HG03095 (cell line): ENCODE measurements around the gene HRC.
"Not testable (repeated sequence)": the region's sequence is repeated elsewhere in the genome, so short reads cannot be mapped to it uniquely, and the experiment has no call there.

Experiments
- ATAC-seq: cut with Tn5 transposase; IDR thresholded peaks from one replicate; pipeline ENCODE4 v1.9.1; 2021; ENCODE audit warnings: moderate library complexity; ENCODE audit not compliant: unreplicated experiment

HRC gene

DNA sequence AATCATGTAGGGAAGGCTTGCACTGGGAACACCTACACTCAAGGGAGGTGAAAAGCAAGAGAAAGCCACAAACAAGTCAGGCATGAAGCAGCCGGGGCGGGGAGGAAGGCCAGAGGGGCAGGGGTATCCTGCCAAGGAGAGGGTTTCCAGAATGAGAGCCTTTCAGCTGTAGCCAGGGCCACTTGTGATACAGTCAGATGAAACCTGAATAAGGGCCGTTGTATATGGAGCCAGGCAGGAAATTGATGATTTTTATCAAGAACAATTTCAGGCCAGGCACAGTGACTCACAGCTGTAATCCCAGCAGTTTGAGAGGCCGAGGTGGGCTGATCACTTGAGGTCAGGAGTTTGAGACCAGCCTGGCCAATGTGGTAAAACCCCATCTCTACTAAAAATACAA lies 6.8 kb upstream of the HRC start:
- ATAC-seq: no peak

DNA sequence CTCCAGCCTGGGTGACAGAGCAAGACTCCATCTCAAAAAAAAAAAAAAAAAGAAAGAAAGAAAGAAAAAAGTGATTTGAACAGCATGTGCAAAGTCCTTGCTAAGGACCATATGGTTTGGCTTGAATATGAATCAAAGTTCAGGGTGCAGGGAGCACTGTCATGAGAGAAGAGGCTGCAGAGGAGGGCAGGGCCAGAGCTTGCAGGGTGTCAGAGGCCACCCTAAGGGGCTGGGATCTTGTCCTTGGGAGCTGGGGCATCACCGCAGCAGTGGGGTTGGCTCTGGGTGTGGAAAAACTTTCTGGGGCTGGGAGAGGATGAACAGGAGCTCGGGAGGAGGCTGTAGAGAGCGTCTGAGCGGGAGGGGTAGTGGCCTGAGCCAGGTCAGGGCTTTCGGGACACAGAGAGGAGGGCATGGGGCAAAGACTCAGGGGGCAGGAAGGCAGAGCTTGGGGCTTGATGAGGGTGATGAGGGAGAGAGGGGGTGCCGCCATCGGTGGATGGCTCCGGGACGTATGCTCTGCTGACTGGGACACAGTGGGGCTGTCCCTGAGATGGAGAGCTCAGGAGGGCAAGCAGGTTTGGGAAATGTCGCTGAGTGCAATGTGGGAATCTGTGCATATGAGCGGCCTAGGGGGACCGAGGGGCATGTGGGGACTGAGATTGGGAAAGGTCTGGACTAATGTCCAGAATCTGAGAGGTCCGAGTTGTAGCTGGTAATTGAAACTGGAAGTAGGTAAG lies 5.4 kb upstream of the HRC start:
- ATAC-seq: no peak

DNA sequence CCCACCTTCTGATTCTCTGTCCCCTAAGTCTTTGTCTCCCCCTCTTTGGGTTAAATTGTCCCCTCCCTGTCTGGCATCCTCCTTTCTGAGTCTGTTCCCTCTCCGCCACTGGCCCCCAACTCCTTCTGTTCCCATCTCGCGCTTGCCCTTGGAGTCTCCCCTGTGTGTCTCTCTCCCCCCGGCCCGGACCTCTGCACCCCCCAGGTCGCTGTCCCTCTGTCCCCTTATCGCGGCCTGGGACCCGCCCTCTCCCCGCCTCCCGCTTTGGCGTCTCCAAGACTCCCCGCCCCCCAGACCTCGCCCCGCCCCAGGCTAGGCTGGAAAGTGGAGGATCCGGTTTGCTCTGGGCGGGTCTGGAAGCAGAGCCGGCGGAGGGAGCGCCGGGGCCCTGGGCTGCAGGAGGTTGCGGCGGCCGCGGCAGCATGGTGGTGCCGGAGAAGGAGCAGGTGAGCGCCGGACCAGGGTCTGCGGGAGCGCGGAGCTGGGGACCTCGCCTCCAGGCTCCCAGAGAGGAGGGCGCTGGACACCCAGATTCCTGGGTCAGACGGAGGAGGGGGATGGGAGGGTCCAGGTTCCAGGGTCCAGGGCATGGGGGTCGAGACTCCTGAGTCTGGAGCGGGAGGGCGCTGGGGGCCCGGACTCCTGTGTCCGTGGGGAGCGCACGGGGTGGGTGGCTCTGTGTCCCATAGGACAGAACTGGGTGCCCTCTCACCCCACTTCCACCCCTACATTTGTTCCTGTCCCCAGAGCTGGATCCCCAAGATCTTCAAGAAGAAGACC lies 2.4 kb upstream of the HRC start, which contains the start of gene TRPM4:
TRPM4 (plus strand) TSS at position 348 of the 780 bp plus-strand sequence; CDS start at position 423, 75 bp downstream.
- ATAC-seq: no peak

DNA sequence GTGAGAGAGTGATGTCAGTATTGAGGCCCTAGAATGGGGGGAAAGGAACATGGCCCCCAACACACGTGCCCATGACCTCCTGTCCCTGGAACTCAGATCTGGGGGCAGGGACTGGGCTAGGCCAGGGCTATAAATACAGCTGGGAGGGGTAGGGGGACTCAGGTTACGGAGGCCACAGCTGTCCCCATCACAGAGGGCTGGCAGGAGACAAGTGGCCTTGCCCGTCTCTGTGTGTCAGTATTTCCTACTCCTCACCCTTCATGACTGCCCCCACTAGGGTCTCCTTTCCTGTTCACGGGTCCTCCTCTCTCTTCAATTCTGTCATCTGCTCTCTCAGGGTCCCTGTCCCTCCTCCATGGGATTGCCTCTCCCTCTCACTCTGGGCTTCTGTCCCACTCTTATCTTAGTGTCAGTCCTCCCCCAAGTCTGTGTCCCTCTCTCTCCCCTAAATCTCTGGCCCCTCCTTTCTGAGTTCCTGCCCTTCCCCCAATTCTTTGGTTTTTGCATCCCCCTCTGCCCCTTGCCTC lies 687 bp upstream of the HRC start:
- no peak for ATAC-seq

DNA sequence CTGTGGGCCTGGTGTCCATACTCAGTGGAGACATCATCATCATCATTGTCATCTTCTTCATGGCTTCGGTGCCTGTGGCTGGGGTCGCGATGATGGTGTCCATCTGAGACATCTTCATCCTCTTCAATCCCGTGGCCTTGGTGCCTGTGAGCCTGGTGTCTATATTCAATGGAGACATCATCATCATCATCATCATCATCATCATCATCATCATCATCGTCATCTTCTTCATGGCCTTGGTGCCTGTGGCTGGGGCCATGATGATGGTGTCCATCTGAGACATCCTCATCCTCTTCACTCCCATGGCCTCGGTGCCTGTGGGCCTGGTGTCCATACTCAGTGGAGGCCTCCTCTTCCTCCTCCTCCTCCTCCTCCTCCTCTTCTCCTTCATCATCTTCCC lies 917 bp downstream of the HRC start:
- no peak for ATAC-seq

DNA sequence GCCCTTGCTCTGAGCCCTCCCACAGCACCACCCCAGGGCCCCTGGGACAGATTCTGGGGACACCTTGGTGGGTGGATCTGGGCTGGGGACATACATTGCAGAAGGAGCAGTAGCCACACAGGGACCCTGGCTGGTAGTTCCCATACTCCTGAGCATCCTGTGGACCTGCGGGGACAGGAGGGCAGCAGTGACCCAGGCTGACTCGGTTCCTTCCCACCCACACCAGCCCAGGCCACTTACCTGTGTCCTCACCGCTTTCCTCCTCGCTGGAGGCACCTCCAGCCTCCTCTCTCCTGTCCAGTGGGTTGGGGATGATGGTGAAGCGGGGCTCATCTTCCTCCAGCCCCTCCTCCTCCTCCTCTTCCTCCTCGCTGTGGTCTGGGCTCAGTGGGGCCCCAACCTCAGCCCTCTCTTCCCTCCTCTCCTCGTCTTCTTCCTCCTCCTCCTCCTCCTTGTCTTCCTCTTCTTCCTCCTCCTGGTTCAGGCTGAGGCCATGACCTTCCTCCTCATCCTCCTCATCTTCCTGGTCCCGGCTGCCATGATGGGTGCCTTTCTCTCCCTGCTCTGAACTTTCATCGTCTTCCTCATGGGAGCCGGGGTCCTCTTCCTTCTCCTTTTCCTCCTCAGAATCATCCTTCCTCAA lies 1.9 kb downstream of the HRC start:
- ATAC-seq: no peak

DNA sequence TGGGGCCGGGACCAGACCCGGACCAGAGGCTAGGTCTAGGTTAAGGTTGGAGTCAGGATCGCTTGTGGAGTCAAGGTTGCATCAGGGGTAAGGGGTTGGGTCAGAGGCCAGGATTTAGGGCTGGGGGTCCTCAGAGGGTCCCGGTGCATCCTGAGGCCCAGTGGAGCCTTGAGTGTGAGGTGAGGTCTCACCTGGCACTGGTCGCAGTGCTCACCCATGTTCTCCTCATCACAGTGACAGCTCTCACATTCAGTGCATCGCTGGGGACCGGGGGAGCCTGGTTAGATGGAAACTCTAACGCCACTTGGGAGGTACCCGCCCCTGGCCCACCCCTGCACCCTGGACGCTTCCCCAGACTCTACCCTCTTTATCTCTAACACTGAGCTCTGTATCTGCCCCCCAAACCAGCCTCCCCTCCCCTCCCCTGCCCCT lies 3.1 kb downstream of the HRC start:
- ATAC-seq: no peak

DNA sequence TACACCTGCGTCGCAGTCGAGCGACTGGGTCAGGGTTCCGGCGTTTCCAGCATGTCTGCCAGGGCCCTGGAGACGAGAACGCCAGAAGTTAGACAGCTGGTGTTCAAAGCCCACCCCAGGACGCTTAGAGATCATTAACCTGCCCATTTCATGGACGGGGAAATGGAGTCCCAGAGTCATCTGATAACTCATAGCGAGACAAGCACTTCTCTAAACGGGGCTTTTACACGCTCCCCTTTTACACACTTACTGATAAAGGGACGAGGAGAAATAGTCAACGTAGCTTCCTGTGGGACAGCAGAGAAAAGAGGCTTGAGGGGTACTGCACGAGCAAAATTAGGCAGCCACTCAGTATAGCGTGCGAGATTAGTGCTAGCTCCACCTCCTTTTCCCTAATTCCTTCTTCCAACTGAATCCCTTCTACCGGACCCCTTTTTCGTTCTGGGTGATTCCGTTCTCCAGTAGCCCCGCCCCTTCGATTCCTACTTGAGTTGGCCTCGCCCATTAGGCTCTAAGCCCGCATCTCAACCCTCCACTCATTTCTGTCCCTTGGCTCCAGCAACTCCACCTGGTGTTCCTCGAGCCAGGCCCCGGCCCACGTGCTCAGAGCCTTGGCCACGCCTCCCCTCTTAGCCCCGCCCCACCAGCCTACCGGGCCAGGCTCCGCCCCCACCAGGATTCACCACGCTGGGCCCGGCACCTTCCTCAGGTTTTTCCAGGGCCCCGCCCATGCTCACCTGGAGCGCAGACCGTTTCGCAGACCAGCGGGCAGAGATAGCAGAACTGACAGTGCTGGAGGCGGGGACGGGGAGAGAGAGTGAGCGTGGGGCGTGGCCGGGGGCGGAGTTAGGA lies 3.7 kb downstream of the HRC start:
- ATAC-seq: no peak

DNA sequence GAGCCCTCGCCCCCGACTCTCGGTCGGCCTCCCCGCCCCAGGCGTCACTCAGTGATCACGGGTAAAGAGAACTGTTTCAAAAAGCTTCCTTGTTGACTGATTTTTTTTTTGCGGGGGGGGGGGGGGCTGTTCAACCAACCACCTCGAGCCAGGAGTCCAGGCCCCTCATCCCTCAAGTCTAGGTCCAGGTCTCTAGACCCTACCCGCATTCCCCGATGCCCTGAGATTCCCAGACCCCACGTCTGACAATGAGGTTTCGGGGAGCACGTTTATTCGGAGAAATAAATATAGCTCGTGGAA lies 4.3 kb downstream of the HRC start:
- ATAC-seq: no peak

DNA sequence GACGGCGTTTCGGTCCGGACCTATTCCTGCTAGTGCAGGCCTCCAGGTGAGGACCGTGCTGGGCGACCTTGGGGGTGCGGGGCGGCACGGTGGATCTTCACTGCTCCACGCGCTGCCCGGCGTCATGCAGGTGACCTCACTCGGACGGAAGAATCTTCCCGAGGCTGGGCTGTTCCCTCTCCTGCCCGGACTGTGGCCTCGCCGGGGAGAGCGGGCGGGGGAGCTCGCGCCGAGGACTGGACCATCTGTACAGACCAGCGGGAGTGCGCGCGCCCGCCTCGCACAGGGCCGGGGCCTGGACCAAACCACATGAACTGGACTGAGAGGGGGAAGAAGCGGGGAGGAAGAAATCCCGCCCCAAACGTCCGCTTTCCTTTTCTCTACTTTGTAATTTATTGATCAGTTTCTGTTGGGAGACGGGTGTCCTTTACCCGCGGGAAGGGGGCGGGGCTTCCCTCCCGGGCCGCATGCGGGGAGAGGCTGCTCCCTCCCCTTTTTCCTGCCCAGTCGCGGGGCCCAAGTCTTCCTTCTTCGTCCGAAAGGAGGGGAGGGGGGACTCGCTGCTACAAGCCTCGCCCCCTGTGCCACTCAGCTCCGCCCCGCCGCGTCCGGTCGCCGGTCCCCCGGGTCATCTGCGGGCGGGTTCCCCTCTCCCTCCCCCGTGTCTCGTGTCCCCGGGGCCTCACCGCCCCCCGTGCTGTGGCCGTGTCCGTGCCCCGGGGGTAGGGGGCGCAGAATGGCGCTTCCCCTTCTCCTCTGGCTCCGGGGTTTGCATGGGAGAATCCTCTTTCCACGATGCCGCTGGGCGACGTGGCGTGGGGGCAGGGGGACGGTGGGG lies 4.9 kb downstream of the HRC start:
- ATAC-seq: no peak

DNA sequence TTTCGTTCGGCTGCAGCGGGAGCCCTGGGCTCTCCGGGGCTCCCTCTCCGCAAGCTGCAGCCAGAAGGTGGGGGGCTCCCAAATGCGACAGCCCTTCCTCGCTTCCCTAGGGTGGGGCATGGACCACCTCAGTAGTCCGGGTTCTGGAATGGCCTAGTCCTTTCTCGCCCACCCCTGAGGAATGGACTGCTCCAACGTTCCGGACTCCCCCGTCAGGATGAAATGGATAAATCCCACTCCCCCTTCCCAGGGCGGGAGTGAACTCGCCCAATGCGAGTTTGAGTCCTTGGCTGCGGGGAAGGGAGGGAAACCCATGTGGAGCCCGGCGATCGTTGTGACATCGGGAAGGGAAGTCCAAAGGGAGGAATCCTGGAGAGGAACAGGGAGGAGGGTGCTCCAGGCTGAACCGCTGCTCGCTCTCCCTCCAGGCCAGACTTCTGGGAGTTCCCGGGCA lies 5.5 kb downstream of the HRC start:
- no peak for ATAC-seq

DNA sequence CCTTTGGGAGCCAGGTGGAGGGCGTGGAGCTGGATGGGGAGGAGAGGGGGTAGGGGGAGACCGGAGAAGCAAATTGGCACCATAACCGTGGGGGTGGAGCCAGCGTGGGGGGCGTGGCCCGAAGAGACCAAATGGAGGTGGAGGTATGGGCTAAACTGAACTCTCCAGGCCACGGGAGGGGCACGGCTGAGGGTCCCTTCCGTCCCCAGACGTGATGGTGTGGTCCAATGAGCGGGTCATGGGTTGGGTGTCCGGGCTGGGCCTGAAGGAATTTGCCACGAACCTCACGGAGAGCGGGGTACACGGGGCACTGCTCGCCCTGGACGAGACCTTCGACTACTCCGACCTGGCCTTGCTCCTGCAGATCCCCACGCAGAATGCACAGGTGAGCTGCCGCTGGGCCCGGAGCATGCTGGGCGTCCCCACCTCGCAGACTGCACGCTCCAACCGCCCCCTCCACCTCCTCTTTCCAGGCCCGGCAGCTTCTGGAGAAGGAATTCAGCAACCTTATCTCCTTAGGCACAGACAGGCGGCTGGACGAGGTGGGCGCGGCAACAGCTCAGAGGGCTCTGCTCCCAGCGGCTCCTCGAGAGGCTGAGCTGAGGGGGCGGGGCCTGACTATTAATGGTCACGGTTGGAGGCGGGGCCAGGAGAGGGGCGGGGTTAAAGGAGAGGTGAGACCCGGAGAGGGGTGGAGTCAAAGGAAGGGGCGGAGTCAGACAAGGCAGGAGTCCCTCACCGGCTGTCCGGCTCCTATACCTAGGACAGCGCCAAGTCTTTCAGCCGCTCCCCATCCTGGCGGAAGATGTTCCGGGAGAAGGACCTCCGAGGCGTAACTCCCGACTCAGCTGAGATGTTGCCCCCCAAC lies 6.2 kb downstream of the HRC start:
- no peak for ATAC-seq

DNA sequence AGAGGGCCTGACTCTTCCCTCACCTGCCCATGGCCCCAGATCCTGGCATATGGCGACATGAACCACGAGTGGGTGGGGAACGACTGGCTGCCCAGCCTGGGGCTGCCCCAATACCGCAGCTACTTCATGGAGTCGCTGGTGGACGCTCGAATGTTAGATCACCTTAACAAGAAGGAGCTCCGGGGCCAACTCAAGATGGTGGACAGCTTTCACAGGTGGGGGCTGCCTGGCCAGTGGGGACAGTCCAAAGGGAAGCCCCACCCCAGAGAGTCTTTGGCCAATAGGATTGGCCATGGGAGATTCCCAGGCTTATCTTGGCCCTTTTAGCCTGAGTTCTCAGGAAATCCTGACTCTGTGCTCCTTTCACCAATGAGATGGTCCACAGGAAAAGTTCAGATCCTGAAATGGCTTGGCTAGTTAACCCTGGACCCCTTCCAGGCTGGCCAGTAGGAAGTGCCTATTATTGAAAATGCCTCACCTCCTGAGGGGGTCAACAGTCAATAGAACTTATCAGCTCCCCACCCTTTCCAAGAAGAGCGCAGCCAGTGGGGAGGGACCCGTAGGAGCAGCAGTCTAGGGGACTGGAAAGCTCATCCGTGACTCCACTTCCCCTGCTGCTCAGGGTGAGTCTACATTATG lies 7.0 kb downstream of the HRC start:
- no peak for ATAC-seq

DNA sequence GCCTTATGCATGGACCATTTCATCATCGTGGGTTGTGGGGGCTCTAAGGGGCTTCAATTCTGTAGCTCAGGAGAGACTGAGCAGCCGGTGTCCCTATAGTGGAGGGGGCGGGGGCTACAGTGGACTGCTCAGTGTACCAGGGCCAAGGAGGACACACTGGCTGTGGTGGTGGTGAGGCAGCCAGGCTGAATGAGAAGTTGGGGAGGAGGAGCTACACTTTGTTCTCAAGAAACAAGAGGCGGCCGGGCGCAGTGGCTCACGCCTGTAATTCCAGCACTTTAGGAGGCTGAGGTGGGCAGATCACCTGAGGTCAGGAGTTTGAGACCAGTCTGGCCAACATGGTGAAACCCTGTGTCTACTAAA lies 8.8 kb downstream of the HRC start:
- not testable (repeated sequence) for ATAC-seq

DNA sequence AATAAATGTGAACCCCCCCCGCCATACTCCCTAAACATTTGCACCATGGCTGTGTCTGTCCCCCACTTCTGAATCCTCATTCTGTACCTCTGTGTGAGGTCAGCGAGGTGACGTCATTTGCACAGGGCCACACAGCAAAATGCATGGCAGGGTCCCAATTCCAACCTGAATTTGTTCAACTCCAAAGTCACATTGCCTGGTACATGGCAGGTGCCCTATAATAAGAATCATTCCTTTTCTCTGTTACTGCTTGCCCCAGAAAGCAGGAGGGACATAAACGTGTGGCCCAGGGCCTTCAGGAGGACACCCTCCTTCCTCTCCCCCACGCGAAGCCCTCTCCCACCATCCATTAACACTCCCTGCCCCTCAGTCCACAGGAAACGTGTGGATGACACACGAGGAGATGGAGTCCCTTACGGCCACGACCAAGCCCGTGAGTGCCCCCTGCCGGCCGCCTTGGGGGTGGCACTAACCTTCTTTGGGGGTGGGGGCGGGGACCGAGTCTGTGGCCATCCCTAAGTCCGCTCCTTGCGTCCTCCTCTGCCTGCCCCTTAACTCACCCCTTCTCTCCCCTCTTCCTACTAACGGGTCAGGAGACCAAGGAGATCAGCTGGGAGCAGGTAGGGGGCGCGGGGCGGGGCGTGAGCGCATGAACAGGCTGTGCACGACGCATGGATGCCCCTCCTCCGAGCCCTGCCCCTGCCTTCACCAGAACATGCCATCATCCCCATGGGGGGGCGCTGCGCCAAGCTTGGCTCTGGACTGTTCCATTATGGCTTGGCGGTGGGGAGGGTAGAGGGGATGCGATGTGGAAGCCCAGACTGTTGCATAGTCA lies 9.4 kb downstream of the HRC start:
- no peak for ATAC-seq

DNA sequence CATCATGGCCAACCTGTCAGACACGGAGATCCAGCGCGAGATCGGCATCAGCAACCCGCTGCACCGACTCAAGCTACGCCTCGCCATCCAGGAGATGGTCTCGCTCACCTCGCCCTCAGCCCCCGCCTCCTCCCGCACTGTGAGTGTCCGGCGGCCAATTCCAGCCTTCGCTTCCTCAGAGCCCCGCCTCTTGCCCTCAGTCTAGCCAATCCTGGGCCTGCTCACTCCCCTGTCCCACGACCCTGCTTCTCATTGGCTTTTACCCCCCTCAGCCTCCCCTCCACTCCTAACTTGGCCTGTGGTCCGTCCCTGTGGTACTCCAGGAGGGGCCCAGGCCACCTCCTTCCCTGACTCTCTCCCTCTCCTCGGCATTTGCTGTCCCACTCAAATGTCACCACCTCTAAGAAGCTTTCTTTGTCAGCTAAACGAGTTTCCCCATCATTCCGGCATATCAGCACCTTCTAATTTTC lies 12.3 kb downstream of the HRC start:
- no peak for ATAC-seq

DNA sequence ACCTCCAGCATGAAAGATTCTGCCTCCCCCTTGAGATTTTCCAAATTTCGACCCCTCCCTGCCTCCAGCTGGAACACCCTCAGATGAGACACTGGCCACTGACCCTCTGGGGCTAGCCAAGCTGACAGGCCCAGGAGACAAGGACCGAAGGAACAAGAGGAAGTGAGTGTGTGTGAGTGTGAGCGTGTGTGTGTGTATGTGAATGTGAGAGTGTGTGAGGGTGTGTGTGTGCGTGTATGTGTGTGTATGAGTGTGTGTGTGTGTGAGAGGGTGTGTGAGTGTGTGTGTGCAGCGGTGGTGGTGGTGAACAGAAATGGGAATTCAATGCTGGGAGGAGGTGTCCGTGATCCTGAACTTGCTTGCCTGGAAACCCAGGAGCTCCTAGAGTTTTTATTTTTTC lies 13.8 kb downstream of the HRC start:
- ATAC-seq: no peak

DNA sequence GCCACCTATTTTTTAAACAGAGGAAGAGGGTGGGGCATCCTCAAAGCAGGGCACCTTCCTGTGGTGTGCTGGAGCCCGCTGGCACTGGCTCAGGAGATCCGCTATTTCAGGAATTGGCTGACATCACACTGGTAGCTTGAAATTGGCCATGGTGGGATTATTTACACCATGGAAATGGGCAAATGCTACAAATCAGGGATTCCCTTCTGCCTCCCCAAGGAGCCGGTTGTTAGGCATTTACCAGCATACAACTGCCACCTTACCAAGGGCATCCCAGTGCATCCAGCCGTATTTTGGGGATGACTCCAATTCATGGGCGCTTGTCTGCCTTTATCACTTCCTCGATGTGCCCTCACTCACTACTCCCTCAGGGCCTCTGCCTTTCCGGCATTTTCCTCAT lies 14.2 kb downstream of the HRC start:
- no peak for ATAC-seq
